WTC11 (cell line): ENCODE measurements around the gene NOL9. TPM values are rescaled to one million over a fixed set of nuclear protein-coding genes. Genes with fewer than 3 reads are reported as not detected.

Experiments
- ATAC-seq: fragments of 200-7000 bp; cut with Tn5 transposase; 2 replicates; pipeline ENCODE4 v1.10.0; 2021; ENCODE audit warnings: mild to moderate bottlenecking, moderate library complexity
- CTCF ChIA-PET: fragments of 300-600 bp; sonication (Branson Sonifier 250); formaldehyde crosslinking; loops from one replicate; lab custom pipeline; 2021; ENCODE audit warnings: antibody characterized with exemption; lab: Charles Lee
- POLR2A ChIA-PET: fragments of 350-600 bp; sonication (Branson Sonifier 250); formaldehyde crosslinking; loops from one replicate; lab custom pipeline; 2021; ENCODE audit warnings: antibody characterized with exemption; lab: Charles Lee
- DNase-seq: peaks from one replicate; pipeline ENCODE4 v3.0.0; 2021; ENCODE audit warnings: low spot score
- H3K27ac Mint-ChIP-seq: 2 replicates; pipeline ENCODE4 v1.8.0; 2021; ENCODE audit warnings: mixed read lengths
- H3K27me3 Mint-ChIP-seq: 2 replicates; pipeline ENCODE4 v1.8.0; 2021; ENCODE audit warnings: low read depth, mild to moderate bottlenecking, moderate library complexity, mixed read lengths
- H3K36me3 Mint-ChIP-seq: 2 replicates; pipeline ENCODE4 v1.8.0; 2021; ENCODE audit warnings: mixed read lengths
- H3K4me1 Mint-ChIP-seq: 2 replicates; pipeline ENCODE4 v1.8.0; 2022; ENCODE audit warnings: mixed read lengths
- H3K4me3 Mint-ChIP-seq: 2 replicates; pipeline ENCODE4 v1.8.0; 2021; ENCODE audit warnings: mild to moderate bottlenecking, moderate library complexity, mixed read lengths
- H3K9me3 Mint-ChIP-seq: 2 replicates; pipeline ENCODE4 v1.8.0; 2021; ENCODE audit warnings: mixed read lengths
- AFF4 ChIP-seq: sonication (generic); formaldehyde crosslinking; IDR thresholded peaks from 2 replicates; pipeline ENCODE4 v1.8.1; 2023; ENCODE audit warnings: mild to moderate bottlenecking, missing genetic modification reagents, borderline replicate concordance
- E2F1 ChIP-seq: sonication (generic); formaldehyde crosslinking; IDR thresholded peaks from 2 replicates; pipeline ENCODE4 v1.8.0; 2022; ENCODE audit warnings: mild to moderate bottlenecking, missing genetic modification reagents
- EMX1 ChIP-seq: fragments of 250-450 bp; sonication (Bioruptor Pico); IDR thresholded peaks from 2 replicates; pipeline ENCODE4 v1.8.0; 2021; ENCODE audit warnings: mild to moderate bottlenecking
- FOXP1 ChIP-seq: sonication (generic); formaldehyde crosslinking; IDR thresholded peaks from 2 replicates; pipeline ENCODE4 v1.8.0; 2022; ENCODE audit warnings: missing genetic modification reagents, mild to moderate bottlenecking, moderate library complexity, borderline replicate concordance
- TCF7 ChIP-seq: sonication (generic); formaldehyde crosslinking; IDR thresholded peaks from 2 replicates; pipeline ENCODE4 v1.8.0; 2022; ENCODE audit warnings: mild to moderate bottlenecking, low read depth, missing genetic modification reagents, moderate library complexity
- ZNF263 ChIP-seq: sonication (generic); formaldehyde crosslinking; IDR thresholded peaks from 2 replicates; pipeline ENCODE4 v1.8.1; 2022; ENCODE audit warnings: low read depth, mild to moderate bottlenecking, moderate library complexity, missing genetic modification reagents
- ZNF281 ChIP-seq: sonication (generic); formaldehyde crosslinking; IDR thresholded peaks from 2 replicates; pipeline ENCODE4 v1.8.0; 2023; ENCODE audit warnings: mild to moderate bottlenecking, missing genetic modification reagents
- total RNA-seq: library from RNA; stranded (reverse); gene quantifications from 3 replicates; pipeline ENCODE4 v1.2.3, GENCODE V29; 2021
- TF ChIP-seq, protein P1 (sequence below): sonication (generic); formaldehyde crosslinking; IDR thresholded peaks from 2 replicates; pipeline ENCODE4 v1.8.1; 2023; ENCODE audit warnings: mild to moderate bottlenecking, missing genetic modification reagents
- TF ChIP-seq, protein P2 (sequence below): sonication (generic); formaldehyde crosslinking; IDR thresholded peaks from 2 replicates; pipeline ENCODE4 v1.8.0; 2022; ENCODE audit warnings: missing genetic modification reagents
- TF ChIP-seq, protein P3 (sequence below): fragments of 250-450 bp; sonication (Bioruptor Pico); conservative IDR thresholded peaks from 2 replicates; pipeline ENCODE4 v1.9.0; 2021; ENCODE audit warnings: mild to moderate bottlenecking

The NOL9 gene
- total RNA-seq, 1 experiment from 2014 or later = 37.4 TPM

DNA sequence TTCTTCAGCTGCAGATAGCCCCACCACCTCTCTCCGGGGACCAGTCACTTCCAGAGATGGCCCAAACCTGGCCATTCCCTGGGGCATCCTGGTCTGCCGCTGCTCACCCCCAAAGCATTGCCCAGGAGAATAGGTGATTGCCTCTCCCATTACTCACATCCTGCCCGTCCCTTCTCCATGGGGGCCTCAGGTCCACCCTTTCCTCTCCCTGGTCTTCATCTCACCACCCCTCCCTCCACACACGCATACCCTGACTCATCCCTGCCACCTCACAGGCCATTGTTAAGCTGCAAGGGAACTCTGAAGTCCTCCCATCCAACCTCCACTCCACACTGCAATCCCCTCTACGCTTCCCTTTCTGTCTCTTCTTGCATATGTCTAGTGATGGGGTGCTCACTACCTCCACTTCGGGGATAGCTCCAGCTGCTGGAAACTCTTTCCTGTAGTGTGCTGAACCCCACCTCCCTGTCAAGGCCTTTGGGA is 62.8 kb downstream of the NOL9 start, which contains the start of gene PLEKHG5:
TSS of gene PLEKHG5 (minus strand) at position 188 of the 483 bp plus-strand sequence. CDS start 14,096 bp downstream, outside the sequence.
- peaks cover 12% of the 10 kb centered on the region for H3K27me3 Mint-ChIP-seq
- ATAC-seq (no peak), DNase-seq (no peak)
- CTCF ChIA-PET = interaction anchor here (0.7 to 10.3 kb wide), 13 partner anchors 10 to 155 kb away, joined by 3 to 179 read pairs (median 7); partner anchors contain the start of gene ZBTB48
- no peaks in the 10 kb centered on the region for H3K36me3 Mint-ChIP-seq
- no peaks in the 10 kb centered on the region for H3K9me3 Mint-ChIP-seq
- TF ChIP-seq ZNF263 (CRISPR knock-in tag) = peak; percentile 73; the same call in 1 of the 2 replicates
- no peak for TF ChIP-seq AFF4 (CRISPR knock-in tag)
- peak within 1 kb of the TSS; percentile 77 for H3K4me3 Mint-ChIP-seq
- POLR2A ChIA-PET = no interaction called here
- H3K4me1 Mint-ChIP-seq = peaks cover 36% of the 10 kb centered on the region
- peak within 1 kb of the TSS; percentile 77 for H3K27ac Mint-ChIP-seq

DNA sequence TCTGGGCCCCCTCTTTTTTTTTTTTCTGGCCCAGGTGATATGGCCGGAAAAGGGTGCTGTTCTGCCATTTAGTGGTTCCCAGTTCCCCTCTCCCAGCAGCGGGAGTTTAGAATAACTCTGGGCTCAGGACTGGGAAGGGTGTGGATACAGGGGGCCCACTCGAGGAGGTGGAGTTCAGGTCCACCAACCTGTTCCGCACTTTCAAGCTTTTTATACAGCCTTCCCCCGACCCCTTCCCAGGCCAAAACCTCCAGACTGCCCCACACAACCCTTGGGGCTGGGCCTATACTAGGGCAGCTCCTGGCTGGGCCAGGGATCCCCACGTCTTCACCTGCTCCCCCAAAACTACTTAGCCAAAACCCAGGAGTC is 63.2 kb downstream of the NOL9 start:
- CTCF ChIA-PET = interaction anchor here (0.7 to 10.3 kb wide), 16 partner anchors 10 to 155 kb away, joined by 3 to 179 read pairs (median 6); partner anchors contain the start of genes NOL9, TNFRSF25 and ZBTB48
- Mint-ChIP-seq H3K27ac (peak overlapping the region; percentile 77), H3K4me1 (peaks cover 36% of the 10 kb centered on the region), H3K9me3 (no peaks in the 10 kb centered on the region), H3K4me3 (peak overlapping the region; percentile 77), H3K36me3 (no peaks in the 10 kb centered on the region), H3K27me3 (peaks cover 8% of the 10 kb centered on the region; the same call in 1 of the 2 replicates)
- ATAC-seq (no peak), DNase-seq (no peak)
- TF ChIP-seq, protein P1, sequence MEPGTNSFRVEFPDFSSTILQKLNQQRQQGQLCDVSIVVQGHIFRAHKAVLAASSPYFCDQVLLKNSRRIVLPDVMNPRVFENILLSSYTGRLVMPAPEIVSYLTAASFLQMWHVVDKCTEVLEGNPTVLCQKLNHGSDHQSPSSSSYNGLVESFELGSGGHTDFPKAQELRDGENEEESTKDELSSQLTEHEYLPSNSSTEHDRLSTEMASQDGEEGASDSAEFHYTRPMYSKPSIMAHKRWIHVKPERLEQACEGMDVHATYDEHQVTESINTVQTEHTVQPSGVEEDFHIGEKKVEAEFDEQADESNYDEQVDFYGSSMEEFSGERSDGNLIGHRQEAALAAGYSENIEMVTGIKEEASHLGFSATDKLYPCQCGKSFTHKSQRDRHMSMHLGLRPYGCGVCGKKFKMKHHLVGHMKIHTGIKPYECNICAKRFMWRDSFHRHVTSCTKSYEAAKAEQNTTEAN (CRISPR knock-in tag) = no peak
- TF ChIP-seq FOXP1 (CRISPR knock-in tag) (0 out of 2 replicates have a peak, but pooled peaks have one; percentile 5), E2F1 (no peak), TCF7 (CRISPR knock-in tag) (no peak), ZNF281 (CRISPR knock-in tag) (no peak), EMX1 (CRISPR knock-in tag) (no peak), AFF4 (CRISPR knock-in tag) (no peak)
- TF ChIP-seq, protein P2, sequence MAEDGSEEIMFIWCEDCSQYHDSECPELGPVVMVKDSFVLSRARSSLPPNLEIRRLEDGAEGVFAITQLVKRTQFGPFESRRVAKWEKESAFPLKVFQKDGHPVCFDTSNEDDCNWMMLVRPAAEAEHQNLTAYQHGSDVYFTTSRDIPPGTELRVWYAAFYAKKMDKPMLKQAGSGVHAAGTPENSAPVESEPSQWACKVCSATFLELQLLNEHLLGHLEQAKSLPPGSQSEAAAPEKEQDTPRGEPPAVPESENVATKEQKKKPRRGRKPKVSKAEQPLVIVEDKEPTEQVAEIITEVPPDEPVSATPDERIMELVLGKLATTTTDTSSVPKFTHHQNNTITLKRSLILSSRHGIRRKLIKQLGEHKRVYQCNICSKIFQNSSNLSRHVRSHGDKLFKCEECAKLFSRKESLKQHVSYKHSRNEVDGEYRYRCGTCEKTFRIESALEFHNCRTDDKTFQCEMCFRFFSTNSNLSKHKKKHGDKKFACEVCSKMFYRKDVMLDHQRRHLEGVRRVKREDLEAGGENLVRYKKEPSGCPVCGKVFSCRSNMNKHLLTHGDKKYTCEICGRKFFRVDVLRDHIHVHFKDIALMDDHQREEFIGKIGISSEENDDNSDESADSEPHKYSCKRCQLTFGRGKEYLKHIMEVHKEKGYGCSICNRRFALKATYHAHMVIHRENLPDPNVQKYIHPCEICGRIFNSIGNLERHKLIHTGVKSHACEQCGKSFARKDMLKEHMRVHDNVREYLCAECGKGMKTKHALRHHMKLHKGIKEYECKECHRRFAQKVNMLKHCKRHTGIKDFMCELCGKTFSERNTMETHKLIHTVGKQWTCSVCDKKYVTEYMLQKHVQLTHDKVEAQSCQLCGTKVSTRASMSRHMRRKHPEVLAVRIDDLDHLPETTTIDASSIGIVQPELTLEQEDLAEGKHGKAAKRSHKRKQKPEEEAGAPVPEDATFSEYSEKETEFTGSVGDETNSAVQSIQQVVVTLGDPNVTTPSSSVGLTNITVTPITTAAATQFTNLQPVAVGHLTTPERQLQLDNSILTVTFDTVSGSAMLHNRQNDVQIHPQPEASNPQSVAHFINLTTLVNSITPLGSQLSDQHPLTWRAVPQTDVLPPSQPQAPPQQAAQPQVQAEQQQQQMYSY (CRISPR knock-in tag) = no peak
- TF ChIP-seq, protein P3, sequence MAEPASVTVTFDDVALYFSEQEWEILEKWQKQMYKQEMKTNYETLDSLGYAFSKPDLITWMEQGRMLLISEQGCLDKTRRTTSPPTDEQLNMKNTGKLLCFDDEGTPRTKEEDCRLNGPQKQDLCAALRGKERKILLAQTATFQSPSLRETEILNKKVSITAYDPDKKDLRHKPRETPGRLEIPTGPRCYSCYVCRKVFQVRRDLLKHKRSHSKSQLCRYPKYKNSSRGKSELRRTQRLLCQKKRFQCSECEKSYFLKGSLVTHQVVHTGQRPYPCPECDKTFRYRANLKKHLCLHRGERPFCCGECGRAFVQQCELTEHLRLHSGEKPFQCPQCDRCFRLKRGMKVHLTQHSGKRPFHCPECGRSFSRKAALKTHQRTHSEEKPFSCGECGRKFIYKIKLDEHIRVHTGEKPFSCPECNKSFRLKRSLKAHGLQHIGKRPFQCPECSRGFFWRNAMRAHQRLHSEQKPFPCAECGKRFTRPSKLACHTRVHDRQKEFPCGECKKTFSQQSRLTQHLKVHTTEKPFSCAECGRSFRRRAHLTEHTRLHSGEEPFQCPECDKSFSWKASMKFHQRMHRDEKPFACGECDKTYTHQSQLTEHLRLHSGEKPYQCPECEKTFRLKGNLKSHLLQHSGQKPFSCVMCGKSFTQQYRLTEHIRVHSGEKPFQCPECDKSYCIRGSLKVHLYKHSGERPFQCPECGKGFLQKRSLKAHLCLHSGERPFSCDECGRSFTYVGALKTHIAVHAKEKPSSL (CRISPR knock-in tag) = no peak
- POLR2A ChIA-PET = interaction anchor here (0.8 to 1.0 kb wide), 2 partner anchors 89 to 1151 kb away, joined by 3 to 4 read pairs; partner anchors contain the start of gene ZBTB48
